H9 (cell line): ENCODE data around the gene E2F1. TPM values are rescaled to one million over a fixed set of nuclear protein-coding genes. Genes with fewer than 3 reads are reported as not detected.

Experiments used
- DNase-seq: peaks from one replicate; pipeline ENCODE4 v3.0.0-alpha.2; 2017
- H2AFZ ChIP-seq: one replicate; pipeline ENCODE4 v1.6.1; 2013; ENCODE audit warnings: mild to moderate bottlenecking, low read length, control low read depth, moderate library complexity
- H2AK5ac ChIP-seq: 2 replicates; pipeline ENCODE4 v1.6.1; 2013; ENCODE audit warnings: low read length, control low read depth, mixed read lengths; ENCODE audit not compliant: insufficient read length
- H2BK120ac ChIP-seq: one replicate; pipeline ENCODE4 v1.6.1; 2013; ENCODE audit warnings: low read depth, mild to moderate bottlenecking, low read length, control low read depth, inconsistent platforms; ENCODE audit not compliant: poor library complexity, severe bottlenecking
- H2BK12ac ChIP-seq: 2 replicates; pipeline ENCODE4 v1.6.1; 2013; ENCODE audit warnings: low read length, control low read depth, mixed read lengths, low read depth; ENCODE audit not compliant: insufficient read length
- H2BK15ac ChIP-seq: 2 replicates; pipeline ENCODE4 v1.6.1; 2013; ENCODE audit warnings: low read depth, low read length, control low read depth
- H2BK20ac ChIP-seq: one replicate; pipeline ENCODE4 v1.6.1; 2013; ENCODE audit warnings: low read depth, mild to moderate bottlenecking, low read length, control low read depth, inconsistent platforms; ENCODE audit not compliant: poor library complexity, severe bottlenecking
- H2BK5ac ChIP-seq: 2 replicates; pipeline ENCODE4 v1.6.1; 2013; ENCODE audit warnings: low read length, control low read depth, mixed read lengths; ENCODE audit not compliant: insufficient read length
- H3K14ac ChIP-seq: 2 replicates; pipeline ENCODE4 v1.6.1; 2013; ENCODE audit warnings: low read length, control low read depth; ENCODE audit not compliant: insufficient read depth
- H3K18ac ChIP-seq: 2 replicates; pipeline ENCODE4 v1.6.1; 2013; ENCODE audit warnings: low read depth, mild to moderate bottlenecking, mixed read lengths, low read length, control low read depth; ENCODE audit not compliant: insufficient read length
- H3K23ac ChIP-seq: 2 replicates; pipeline ENCODE4 v1.6.1; 2013; ENCODE audit warnings: low read length, control low read depth, mixed read lengths, low read depth; ENCODE audit not compliant: insufficient read length
- H3K23me2 ChIP-seq: 2 replicates; pipeline ENCODE4 v1.6.1; 2013; ENCODE audit warnings: low read depth, mild to moderate bottlenecking, mixed read lengths, low read length, control low read depth; ENCODE audit not compliant: insufficient read length, poor library complexity, severe bottlenecking
- H3K27ac ChIP-seq: 2 replicates; pipeline ENCODE4 v1.5.1; 2013; ENCODE audit warnings: low read length, control low read depth, mixed read lengths, low read depth; ENCODE audit not compliant: insufficient read length
- H3K27me3 ChIP-seq: 2 replicates; pipeline ENCODE4 v1.6.1; 2013; ENCODE audit warnings: low read length, control low read depth, inconsistent platforms; ENCODE audit not compliant: insufficient read depth
- H3K4ac ChIP-seq: 2 replicates; pipeline ENCODE4 v1.6.1; 2013; ENCODE audit warnings: low read depth, mild to moderate bottlenecking, control low read depth, inconsistent platforms, low read length, moderate library complexity
- H3K4me1 ChIP-seq: 2 replicates; pipeline ENCODE4 v1.6.1; 2013; ENCODE audit warnings: low read length, control low read depth, inconsistent platforms; ENCODE audit not compliant: insufficient read depth
- H3K4me2 ChIP-seq: 2 replicates; pipeline ENCODE4 v1.6.1; 2013; ENCODE audit warnings: low read length, control low read depth, mixed read lengths; ENCODE audit not compliant: insufficient read length, insufficient read depth
- H3K56ac ChIP-seq: 2 replicates; pipeline ENCODE4 v1.6.1; 2013; ENCODE audit warnings: low read depth, mild to moderate bottlenecking, mixed read lengths, low read length, control low read depth; ENCODE audit not compliant: insufficient read length
- H3K79me1 ChIP-seq: 2 replicates; pipeline ENCODE4 v1.6.1; 2013; ENCODE audit warnings: low read depth, mild to moderate bottlenecking, moderate library complexity, low read length, control low read depth, inconsistent platforms; ENCODE audit not compliant: insufficient read depth, poor library complexity, severe bottlenecking
- H3K79me2 ChIP-seq: 2 replicates; pipeline ENCODE4 v1.6.1; 2013; ENCODE audit warnings: low read length, control low read depth, inconsistent platforms; ENCODE audit not compliant: insufficient read depth
- H3K9ac ChIP-seq: 2 replicates; pipeline ENCODE4 v1.6.1; 2013; ENCODE audit warnings: low read length, control low read depth, mixed read lengths; ENCODE audit not compliant: insufficient read length; ENCODE audit errors: extremely low read depth
- H3K9me3 ChIP-seq: one replicate; pipeline ENCODE4 v1.6.1; 2013; ENCODE audit warnings: low read depth, low read length, inconsistent platforms; ENCODE audit not compliant: control insufficient read depth
- H3T11ph ChIP-seq: one replicate; pipeline ENCODE4 v1.6.1; 2013; ENCODE audit warnings: mild to moderate bottlenecking, low read length, control low read depth, inconsistent platforms
- H4K20me1 ChIP-seq: one replicate; pipeline ENCODE4 v1.6.1; 2013; ENCODE audit not compliant: control insufficient read depth, insufficient read length, insufficient read depth
- H4K5ac ChIP-seq: 2 replicates; pipeline ENCODE4 v1.6.1; 2013; ENCODE audit warnings: low read depth, mild to moderate bottlenecking, mixed read lengths, low read length, control low read depth; ENCODE audit not compliant: insufficient read length
- H4K8ac ChIP-seq: replicated peaks from 2 replicates; pipeline ENCODE4 v1.6.1; 2013; ENCODE audit warnings: low read length, control low read depth, mixed read lengths, low read depth; ENCODE audit not compliant: insufficient read length
- H4K91ac ChIP-seq: 2 replicates; pipeline ENCODE4 v1.6.1; 2013; ENCODE audit warnings: low read depth, mild to moderate bottlenecking, moderate library complexity, mixed read lengths, low read length, control low read depth; ENCODE audit not compliant: insufficient read length
- H3K27ac Mint-ChIP-seq, 3 experiments: 2 replicates in 2 of 3; 3 replicates in 1 of 3; pipeline ENCODE4 v1.8.0; 2020 to 2021; ENCODE audit warnings: mixed read lengths in 3 of 3, mild to moderate bottlenecking in 1 of 3, moderate library complexity in 1 of 3
- H3K27me3 Mint-ChIP-seq: 2 replicates; pipeline ENCODE4 v1.8.0; 2021; ENCODE audit warnings: low read depth, mild to moderate bottlenecking, moderate library complexity, mixed read lengths
- H3K36me3 Mint-ChIP-seq, 3 experiments: 2 replicates in 2 of 3; 3 replicates in 1 of 3; pipeline ENCODE4 v1.8.0; 2020 to 2021; ENCODE audit warnings: low read depth in 3 of 3, mixed read lengths in 3 of 3; ENCODE audit not compliant: insufficient read depth in 1 of 3
- H3K4me1 Mint-ChIP-seq, 2 experiments: 2 replicates each; pipeline ENCODE4 v1.8.0; 2020; ENCODE audit warnings: mixed read lengths in 2 of 2
- H3K4me3 Mint-ChIP-seq, 2 experiments: 2 replicates in 1 of 2; 3 replicates in 1 of 2; pipeline ENCODE4 v1.8.0; 2020 to 2021; ENCODE audit warnings: mild to moderate bottlenecking in 2 of 2, mixed read lengths in 2 of 2, moderate library complexity in 1 of 2
- H3K9me3 Mint-ChIP-seq, 2 experiments: 2 replicates in 1 of 2; 3 replicates in 1 of 2; pipeline ENCODE4 v1.8.0; 2020; ENCODE audit warnings: mild to moderate bottlenecking in 2 of 2, mixed read lengths in 2 of 2, moderate library complexity in 1 of 2
- CTCF ChIP-seq: fragments of 200-600 bp; sonication (generic); conservative IDR thresholded peaks from 3 replicates; pipeline ENCODE4 v1.8.0; 2021; ENCODE audit warnings: antibody characterized with exemption, mild to moderate bottlenecking
- WGBS: extraction: QIAGEN DNeasy Blood & Tissue Kit; methylation state at CpG from one replicate; pipeline ENCODE4 v1.1.7; 2013; ENCODE audit warnings: missing lambda C conversion rate, low lambda C conversion rate, mixed read lengths; ENCODE audit not compliant: insufficient read length; ENCODE audit errors: extremely low coverage; 5-methylcytosine and 5-hydroxymethylcytosine counted together
- total RNA-seq: library from RNA; stranded (reverse); gene quantifications from 2 replicates; pipeline ENCODE4 v1.2.1, GENCODE V29; 2021

The E2F1 gene
- total RNA-seq, 1 experiment from 2014 or later = 58.7 TPM

- Mint-ChIP-seq H3K36me3 (peaks cover 34 to 62% (median 53%) of the 10 kb centered on the region in 3 experiments; a peak in 6 of 7 replicates), H3K9me3 (no peaks in the 10 kb centered on the region; a peak in 1 of 5 replicates), H3K4me3 (peak overlapping the region; percentile 49 to 76), H3K27me3 (peaks cover 2% of the 10 kb centered on the region), H3K27ac (peak overlapping the region; percentile 1 to 73 (median 5); a peak in 5 of 7 replicates), H3K4me1 (peaks cover 30% of the 10 kb centered on the region in 2 experiments)
- Histone ChIP-seq H2AFZ (no peak overlapping the region), H3K23ac (no peak overlapping the region), H3K9ac (no peak overlapping the region), H3K27me3 (no peaks in the 10 kb centered on the region), H3K4me2 (peak overlapping the region; percentile 71), H2BK20ac (no peak overlapping the region), H2BK12ac (no peak overlapping the region), H2BK5ac (no peak overlapping the region), H3K79me2 (no peaks in the 10 kb centered on the region), H3K79me1 (no peaks in the 10 kb centered on the region), H2BK15ac (no peak overlapping the region), H3K4me1 (peaks cover 4% of the 10 kb centered on the region; the same call in 1 of the 2 replicates), H3K14ac (no peak overlapping the region), H3K23me2 (peaks cover 21% of the 10 kb centered on the region), H4K5ac (no peak overlapping the region), H3K18ac (no peak overlapping the region), H3T11ph (no peak overlapping the region), H3K9me3 (no peaks in the 10 kb centered on the region), H3K27ac (no peak overlapping the region), H3K56ac (no peak overlapping the region), H4K8ac (no peak overlapping the region), H3K4ac (no peak overlapping the region), H4K20me1 (no peaks in the 10 kb centered on the region), H2BK120ac (no peak overlapping the region), H2AK5ac (no peak overlapping the region), H4K91ac (no peak overlapping the region)
- WGBS = no CpG with 5 or more reads among the region's 16 CpGs
- DNase-seq = no peak
- TF ChIP-seq CTCF = no peak
Measured at GRCh38 chr20:33675136-33675959, 10.8 kb downstream of the E2F1 start.
